HG03108 (cell line): ENCODE results near the gene ATP6V0A4.
"Not testable (repeated sequence)": the region's sequence is repeated elsewhere in the genome, so short reads cannot be mapped to it uniquely, and the experiment has no call there.

ENCODE experiments used
- ATAC-seq: cut with Tn5 transposase; IDR thresholded peaks from one replicate; pipeline ENCODE4 v1.9.1; 2021; ENCODE audit warnings: moderate library complexity; ENCODE audit not compliant: unreplicated experiment

Gene ATP6V0A4

GRCh38 chr7:138752518-138753149, 45.4 kb downstream of the ATP6V0A4 start:
- ATAC-seq, result peak; percentile 94

GRCh38 chr7:138750901-138751464, 47.0 kb downstream of the ATP6V0A4 start:
- ATAC-seq, result no peak

- ATAC-seq, result no peak
Measured at GRCh38 chr7:138750473-138750872, 47.5 kb downstream of the ATP6V0A4 start.

GRCh38 chr7:138749960-138750359, 48.0 kb downstream of the ATP6V0A4 start:
- ATAC-seq, result no peak

GRCh38 chr7:138748666-138749065, 49.3 kb downstream of the ATP6V0A4 start:
- no peak for ATAC-seq

- no peak for ATAC-seq
Measured at GRCh38 chr7:138746073-138746472, 51.9 kb downstream of the ATP6V0A4 start.

DNA sequence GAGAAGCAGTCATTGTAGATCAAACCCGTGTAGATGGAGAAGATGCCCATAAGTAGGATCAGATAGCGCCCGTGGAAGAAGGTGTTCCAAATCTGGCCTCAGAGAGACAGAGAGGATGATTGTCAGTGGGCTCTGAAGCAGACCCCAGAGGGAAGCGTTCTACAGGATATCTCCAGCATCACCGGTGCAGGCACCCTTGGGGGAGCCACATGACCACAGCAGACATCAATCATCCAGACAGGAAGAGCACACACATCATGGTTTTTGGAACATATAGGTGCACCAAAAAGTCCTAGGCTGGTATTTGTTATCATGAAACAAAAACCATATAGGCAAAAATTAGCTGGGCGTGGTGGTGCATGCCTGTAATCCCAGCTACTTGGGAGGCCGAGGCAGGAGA, 52.8 kb downstream of the ATP6V0A4 start:
- no peak for ATAC-seq

- no peak for ATAC-seq
Measured at GRCh38 chr7:138741453-138741735, 56.6 kb downstream of the ATP6V0A4 start.

DNA sequence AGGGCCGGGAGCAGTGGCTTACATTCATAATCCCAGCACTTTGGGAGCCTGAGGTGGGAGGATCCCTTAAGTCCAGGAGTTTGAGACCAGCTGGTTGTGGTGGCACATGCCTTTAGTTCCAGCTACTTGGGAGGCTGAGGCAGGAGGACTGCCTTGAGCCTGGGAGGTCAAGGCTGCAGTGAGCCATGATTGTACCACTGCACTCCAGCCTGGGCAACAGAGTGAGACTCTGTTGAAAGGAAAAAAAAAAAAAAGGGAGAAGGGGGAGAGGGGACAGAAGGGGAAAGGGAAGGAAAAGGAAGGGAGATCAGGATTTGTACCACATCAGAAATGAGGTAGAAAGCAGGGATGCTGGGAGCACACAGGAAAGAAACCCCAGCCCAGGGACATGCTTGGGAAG, 58.1 kb downstream of the ATP6V0A4 start:
- no peak for ATAC-seq

- ATAC-seq, result no peak
Measured at GRCh38 chr7:138738551-138739335, 59.3 kb downstream of the ATP6V0A4 start.

GRCh38 chr7:138738114-138738513, 59.9 kb downstream of the ATP6V0A4 start:
- no peak for ATAC-seq

GRCh38 chr7:138735399-138735798, 62.6 kb downstream of the ATP6V0A4 start:
- no peak for ATAC-seq

GRCh38 chr7:138731733-138732132, 66.3 kb downstream of the ATP6V0A4 start:
- ATAC-seq, result not testable (repeated sequence)

DNA sequence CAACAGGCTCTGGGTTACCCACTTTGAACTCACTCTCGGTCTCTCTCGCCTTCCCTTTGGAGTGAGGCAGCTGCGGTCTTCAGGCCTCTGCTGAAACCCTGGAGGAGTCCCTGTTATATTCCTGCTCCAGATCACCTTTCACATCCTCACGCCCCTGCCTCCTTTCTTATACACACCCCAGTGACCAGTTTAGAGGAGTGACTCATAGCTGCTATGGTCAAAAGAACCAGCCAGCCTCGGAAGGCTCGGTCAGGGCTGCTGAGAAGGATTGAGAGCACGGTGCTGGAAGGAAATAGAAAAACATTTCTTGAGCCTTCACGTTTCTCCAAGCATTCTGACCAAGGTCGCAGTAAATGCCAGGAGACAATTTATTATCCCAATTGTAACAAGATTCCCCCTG, 68.6 kb downstream of the ATP6V0A4 start:
- ATAC-seq, result no peak

GRCh38 chr7:138727336-138728099, 70.5 kb downstream of the ATP6V0A4 start:
- no peak for ATAC-seq

DNA sequence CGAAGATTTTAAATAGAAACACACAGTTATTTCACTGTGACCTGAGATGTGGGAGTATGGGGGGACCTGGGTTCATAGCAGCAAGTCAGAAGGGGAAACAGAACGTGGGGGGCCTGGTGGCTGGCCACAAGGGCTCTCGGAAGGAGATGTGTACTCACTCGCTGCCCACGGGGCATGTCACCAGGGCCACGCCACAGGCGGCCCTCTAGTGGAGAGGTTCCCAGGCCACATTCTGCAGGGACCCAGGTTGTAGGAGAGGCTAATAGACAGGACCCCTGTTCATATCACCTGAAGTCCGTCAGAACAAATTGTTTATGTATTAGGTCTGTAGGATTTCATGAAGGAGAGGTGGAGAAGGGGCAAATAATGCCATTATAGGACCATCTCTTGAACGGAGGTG, 71.7 kb downstream of the ATP6V0A4 start:
- ATAC-seq, result no peak

GRCh38 chr7:138720286-138720685, 77.7 kb downstream of the ATP6V0A4 start:
- no peak for ATAC-seq

- no peak for ATAC-seq
Measured at GRCh38 chr7:138716889-138717288, 81.1 kb downstream of the ATP6V0A4 start.

- ATAC-seq, result no peak
Measured at GRCh38 chr7:138713191-138713590, 84.8 kb downstream of the ATP6V0A4 start.

DNA sequence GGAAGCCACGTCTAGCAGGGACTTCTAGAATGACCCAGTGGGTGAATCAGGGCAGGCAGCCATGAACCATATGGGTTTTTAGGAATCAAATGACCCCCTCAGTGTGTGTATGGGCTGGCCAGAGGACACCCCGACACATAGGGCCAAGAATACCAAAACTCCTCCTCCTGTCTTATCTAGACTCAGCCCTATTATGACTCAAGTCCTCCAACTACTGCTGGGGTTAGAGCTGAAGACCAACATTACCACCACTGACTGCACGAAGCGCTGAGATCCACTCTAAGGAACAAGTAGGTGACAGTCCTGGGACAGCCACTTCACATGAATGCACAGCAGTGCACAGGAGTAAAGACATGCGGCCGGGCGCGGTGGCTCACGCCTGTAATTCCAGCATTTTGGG, 85.3 kb downstream of the ATP6V0A4 start:
- ATAC-seq, result no peak

DNA sequence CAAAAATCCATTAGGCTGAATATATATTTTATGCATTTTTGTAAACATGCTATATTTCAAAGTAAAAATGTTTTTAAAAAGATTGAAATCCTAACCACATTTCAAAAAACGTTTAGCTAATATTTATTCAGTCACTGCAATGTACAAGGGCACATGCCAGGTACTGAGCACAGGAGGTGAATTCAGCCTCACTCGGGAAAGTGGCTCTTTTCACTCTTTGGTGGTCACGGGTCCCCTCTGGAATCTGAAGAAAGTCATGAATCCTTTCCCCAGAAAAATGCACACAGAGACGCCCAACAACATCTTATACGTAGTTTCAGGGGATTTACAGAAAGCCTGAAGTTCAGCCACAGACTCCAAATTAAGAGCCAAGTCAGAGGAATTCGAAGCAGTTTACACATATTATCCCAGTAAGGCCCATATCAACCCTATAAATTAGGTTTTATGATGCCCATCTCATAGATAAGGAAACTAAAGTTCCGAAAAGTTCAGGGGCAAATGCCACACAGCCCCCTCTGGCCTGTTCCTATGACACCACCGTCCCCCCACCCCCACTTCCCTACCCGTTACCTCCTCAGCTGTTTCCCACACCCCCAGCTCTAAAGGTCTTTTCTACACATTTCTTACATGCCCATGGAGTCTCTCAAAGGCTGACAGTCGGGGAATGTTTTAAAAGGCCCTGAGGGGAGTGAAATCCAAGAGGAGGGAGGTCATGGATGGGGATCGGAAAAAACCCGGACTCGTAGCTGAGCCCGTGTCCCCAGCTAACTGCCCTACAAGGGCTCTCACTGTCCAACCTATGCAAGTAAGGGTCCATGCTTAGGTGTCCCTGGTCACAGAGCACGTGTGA, 87.2 kb downstream of the ATP6V0A4 start:
- ATAC-seq, result no peak
